DMS153 treated with DMSO at 0.1 percent for 48 hours (cell line): ENCODE measurements around the gene PRTN3.
"Not testable (repeated sequence)": the region's sequence is repeated elsewhere in the genome, so short reads cannot be mapped to it uniquely, and the experiment has no call there.

ENCODE experiments used
- DNase-seq: peaks from one replicate; lab custom pipeline; 2025; ENCODE audit not compliant: unreplicated experiment; lab: John Stamatoyannopoulos, UW

Gene PRTN3

GRCh38 chr19:862581-863314 lies 21.9 kb downstream of the PRTN3 start:
- DNase-seq: no peak

- no peak for DNase-seq
These were observed 22.5 kb downstream of the PRTN3 start for GRCh38 chr19:863315-863620.

DNA sequence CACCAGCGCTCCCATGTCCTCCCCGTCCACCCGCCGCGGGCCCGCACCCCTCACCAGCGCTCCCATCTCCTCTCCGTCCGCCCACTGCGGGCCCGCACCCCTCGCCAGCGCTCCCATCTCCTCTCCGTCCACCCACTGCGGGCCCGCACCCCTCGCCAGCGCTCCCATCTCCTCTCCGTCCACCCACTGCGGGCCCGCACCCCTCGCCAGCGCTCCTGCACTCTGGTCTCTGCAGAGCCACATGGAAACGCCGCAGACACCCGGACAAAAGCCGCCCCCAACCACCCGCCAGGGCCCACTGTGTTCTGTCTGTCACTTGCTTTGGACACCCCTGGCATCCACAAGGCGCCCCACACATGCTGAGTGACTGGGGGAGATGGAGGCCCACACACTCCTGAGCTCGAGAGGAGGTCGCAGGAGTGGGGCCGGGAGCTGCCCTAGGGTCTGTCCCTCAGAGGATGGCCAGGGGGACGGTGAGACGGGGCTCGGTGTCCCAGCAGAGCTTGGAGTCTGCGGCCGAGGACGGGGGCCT lies 26.0 kb downstream of the PRTN3 start:
- no peak for DNase-seq

- DNase-seq: no peak
These were observed 26.5 kb downstream of the PRTN3 start for GRCh38 chr19:867301-867793.

GRCh38 chr19:867855-868457 lies 27.2 kb downstream of the PRTN3 start:
- no peak for DNase-seq

DNA sequence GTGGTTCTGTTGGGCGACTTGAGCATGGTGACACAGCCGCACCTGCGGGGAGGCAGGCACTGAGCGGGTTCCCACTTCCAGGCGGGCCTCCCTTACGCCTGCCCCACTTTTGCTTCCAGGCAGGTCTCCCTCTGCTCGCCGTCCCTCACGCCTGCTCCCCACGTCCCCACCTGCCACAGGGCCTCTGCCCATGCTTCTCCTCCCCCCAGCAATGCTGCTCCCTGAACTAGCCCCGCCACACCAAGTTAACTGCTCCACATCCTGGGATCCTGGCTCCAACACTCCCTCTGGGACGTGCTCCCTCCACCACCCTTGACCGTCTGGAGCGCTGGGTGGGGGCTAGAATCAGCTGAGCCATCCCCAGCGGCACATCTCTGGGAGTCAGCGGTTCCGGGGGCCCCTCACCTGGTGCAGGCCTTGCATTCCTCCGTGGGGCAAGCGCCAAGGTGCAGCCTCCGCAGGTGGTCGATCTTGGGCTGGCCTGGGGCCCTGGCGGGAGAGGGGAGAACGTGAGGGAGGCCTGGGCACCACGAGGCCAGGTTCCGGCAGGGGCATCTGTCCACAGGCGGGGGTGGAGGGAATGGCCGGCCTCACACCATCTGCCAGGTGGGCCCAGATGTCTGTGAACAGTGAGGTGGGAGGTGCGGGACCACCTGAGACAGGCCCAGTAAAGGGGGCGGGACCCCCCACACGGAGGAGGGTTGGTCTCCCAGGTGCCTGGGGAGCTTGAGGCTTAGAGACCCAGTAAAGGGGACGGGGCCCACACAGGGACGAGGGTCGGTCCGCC lies 27.9 kb downstream of the PRTN3 start:
- DNase-seq: no peak

DNA sequence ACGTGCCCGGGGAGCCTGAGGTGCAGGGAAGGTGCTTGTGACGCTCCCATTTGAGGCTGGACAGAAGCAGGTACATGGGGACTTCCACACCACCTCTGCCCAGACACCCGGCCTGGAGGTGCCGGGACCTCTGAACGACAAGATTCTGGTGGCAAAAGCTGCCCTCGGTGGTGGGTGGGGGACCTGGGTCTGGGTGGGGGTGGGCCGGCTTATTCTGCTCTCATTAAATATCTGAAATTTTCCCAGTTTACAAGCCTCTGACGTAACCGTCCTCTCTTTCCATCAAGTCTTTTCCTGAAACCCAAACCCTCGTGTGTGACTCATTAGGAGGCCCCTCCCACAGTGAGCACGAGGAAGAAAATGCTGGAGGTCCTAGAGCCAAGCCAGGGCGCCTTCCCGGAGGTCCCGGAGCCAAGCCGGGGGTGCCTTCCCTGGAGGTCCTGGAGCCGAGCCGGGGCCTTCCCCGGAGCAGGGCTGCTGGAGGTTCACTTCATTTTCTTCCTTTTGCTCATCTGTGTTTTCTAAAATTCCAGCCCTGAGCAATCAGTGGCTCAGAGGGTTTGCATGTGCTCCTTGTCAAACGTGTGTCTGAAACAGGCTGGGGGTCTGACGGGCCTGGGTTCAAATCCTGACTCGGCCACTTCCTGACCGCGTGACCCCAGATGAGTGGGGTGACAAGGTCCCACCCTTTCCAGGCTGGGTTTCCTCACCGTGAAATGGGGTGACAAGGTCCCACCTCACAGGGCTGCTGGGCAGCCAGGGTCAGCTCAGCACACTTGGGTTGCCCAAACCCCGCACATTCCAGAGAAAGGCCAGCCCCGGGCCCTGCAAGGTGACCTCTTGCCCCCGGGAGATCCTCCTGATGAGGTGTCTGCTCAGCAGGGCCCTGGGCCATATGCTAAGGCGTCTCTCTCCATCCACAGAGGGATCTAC lies 28.7 kb downstream of the PRTN3 start:
- DNase-seq: no peak

- DNase-seq: no peak
These were observed 29.5 kb downstream of the PRTN3 start for GRCh38 chr19:870314-870713.

- DNase-seq: no peak
These were observed 30.2 kb downstream of the PRTN3 start for GRCh38 chr19:870963-871401.

DNA sequence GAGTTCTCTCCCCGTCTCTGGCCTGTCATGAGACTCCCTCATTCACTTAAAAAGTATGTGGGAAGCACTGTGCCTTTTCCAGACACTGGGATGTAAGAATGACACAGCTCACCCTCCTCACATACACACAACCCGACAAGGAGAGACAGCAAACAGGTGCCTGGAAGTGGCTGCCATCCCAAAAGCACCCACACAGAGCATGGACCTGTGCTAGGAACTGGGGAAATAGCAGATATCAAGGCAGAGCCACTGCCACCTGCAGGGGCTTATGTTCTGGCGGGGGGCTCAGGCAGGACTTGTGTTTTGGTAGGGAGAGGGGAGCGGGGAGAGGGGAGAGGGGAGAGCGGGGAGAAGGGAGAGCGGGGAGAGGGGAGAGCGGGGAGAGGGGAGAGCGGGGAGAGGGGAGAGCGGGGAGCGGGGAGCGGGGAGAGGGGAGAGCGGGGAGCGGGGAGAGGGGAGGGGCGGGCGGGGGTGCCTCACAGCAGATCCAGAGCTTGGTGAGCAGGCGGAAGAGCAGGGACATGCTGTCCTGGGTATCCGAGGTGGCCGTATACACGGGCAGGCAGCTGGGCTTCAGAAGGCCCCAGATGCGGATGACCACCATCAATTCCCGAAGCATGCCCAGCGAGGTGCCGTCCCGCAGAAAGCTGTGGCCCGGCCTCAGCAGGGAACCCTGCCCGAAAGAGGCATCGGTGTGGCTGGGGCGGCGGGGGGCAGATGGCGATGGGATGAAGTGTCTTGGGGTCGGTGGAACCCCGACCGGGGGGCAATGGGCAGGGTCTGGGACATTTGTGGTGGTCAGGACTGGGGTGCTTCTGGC lies 30.9 kb downstream of the PRTN3 start:
- DNase-seq: no peak

DNA sequence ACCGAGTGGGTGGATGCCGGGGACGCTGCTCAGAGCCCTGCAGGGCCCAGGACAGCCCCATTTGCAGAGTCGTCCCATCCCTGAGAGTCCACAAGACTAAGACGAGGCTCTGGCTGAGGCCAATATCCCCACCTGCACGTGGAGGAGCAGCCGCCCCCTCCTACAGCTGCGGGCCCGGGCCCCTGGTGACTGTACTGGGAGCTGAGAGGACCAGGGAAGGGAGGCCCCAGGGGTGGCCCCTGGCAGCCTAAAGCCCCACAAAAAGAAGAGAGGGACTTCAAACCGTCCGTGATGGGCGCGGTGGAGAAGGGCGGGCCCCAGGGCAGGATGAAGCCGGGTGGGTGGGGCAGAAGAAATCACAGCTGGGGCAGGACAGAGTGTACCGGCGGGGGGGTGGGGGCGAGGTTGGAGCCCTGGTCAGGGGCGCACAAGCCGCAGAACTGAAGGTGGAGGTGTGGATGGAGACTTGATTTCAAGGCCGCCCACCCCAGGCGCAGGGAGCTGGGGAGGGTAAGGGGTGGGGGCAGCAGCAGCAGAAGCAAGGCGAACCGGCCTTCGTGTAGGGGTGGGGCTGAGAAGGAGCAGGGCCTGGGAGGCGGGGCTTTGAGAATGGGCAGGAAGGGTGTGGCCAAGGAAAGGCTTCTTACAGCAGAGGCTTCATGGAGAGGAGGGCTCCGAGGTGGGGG lies 31.6 kb downstream of the PRTN3 start:
- DNase-seq: peak; percentile 32

- DNase-seq: no peak
These were observed 32.3 kb downstream of the PRTN3 start for GRCh38 chr19:873084-873483.

GRCh38 chr19:873561-874041 lies 32.8 kb downstream of the PRTN3 start:
- DNase-seq: no peak

DNA sequence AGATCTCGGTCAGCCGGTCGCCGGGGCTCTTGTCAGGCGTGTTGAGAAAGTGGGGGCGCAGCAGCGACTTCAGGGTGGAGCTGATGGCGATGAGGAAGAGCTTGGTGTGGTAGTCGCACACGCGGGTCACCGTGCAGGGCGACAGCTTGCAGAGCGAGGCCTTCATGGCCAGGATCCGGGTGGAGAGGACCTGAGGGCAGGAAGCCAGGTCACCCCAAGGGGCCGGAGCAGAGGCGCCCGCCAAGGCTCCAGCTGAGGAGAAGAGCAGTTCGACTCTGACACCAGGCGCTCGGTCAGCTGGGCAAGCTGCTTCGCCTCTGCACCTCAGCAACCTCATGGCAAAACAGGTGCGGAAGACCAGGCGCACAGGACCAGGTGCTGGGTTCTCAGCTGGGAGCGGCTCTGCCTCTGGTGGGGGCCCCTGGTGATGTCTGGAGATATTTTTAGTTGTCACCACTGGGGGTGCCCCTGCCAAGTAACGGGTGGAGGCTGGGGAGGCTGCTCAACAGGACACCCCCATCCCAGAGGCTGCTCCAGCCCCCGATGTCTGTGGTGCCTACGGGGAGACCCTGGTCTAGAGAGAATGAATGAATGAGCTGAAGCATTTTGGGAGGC lies 34.6 kb downstream of the PRTN3 start:
- DNase-seq: no peak

- DNase-seq: no peak
These were observed 35.3 kb downstream of the PRTN3 start for GRCh38 chr19:876089-876488.

- no peak for DNase-seq
These were observed 36.0 kb downstream of the PRTN3 start for GRCh38 chr19:876780-877314.

DNA sequence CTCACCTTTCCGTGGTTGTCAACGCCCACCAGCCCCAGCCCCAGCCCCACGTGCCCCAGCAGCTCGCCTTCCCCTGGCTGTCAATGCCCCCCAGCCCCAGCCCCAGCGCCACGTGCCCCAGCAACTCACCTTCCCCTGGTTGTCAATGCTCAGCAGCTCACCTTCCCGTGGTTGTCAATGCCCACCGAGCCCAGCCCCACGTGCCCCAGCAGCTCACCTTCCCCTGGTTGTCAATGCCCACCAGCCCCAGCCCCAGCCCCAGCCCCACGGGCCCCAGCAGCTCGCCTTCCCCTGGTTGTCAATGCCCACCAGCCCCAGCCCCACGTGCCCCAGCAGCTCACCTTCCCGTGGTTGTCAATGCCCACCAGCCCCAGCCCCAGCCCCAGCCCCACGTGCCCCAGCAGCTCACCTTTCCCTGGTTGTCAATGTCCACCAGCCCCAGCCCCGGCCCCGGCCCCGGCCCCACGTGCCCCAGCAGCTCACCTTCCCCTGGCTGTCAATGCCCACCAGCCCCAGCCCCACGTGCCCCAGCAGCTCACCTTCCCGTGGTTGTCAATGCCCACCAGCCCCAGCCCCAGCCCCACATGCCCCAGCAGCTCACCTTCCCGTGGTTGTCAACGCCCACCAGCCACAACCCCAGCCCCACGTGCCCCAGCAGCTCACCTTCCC lies 37.3 kb downstream of the PRTN3 start:
- not testable (repeated sequence) for DNase-seq
